Peyer's patch (tissue), 4 donors: Measurements from ENCODE around the gene PTPRE.

Experiments used
- CTCF ChIP-seq, 6 experiments: fragments of 450-650 bp in 4 of 6; fragments of 200-600 bp in 2 of 6; sonication (generic) in 1 of 6; IDR thresholded peaks; one replicate each; pipeline ENCODE4 v1.5.1; 2017 to 2019; ENCODE audit warnings: antibody characterized with exemption in 6 of 6, mild to moderate bottlenecking in 3 of 6, moderate library complexity in 1 of 6
- POLR2A ChIP-seq, 2 donors: fragments of 450-650 bp; IDR thresholded peaks; one replicate each; pipeline ENCODE4 v1.5.1; 2017; ENCODE audit warnings: antibody characterized with exemption in 2 of 2, mild to moderate bottlenecking in 2 of 2, moderate library complexity in 2 of 2

GRCh38 chr10:127888521-127889312 is 18.2 kb upstream of the PTPRE start:
- TF ChIP-seq CTCF (IDR thresholded peaks at IDR 0.05) (no peak), POLR2A (IDR thresholded peaks at IDR 0.05) (peak; percentile 96)
